HG03135 (cell line): Measurements from ENCODE around the gene ROM1.
"Not testable (repeated sequence)": the region's sequence is repeated elsewhere in the genome, so short reads cannot be mapped to it uniquely, and the experiment has no call there.

Experiments
- ATAC-seq: cut with Tn5 transposase; IDR thresholded peaks from one replicate; pipeline ENCODE4 v1.9.1; 2021; ENCODE audit warnings: mild to moderate bottlenecking, moderate library complexity; ENCODE audit not compliant: unreplicated experiment

The ROM1 gene

DNA sequence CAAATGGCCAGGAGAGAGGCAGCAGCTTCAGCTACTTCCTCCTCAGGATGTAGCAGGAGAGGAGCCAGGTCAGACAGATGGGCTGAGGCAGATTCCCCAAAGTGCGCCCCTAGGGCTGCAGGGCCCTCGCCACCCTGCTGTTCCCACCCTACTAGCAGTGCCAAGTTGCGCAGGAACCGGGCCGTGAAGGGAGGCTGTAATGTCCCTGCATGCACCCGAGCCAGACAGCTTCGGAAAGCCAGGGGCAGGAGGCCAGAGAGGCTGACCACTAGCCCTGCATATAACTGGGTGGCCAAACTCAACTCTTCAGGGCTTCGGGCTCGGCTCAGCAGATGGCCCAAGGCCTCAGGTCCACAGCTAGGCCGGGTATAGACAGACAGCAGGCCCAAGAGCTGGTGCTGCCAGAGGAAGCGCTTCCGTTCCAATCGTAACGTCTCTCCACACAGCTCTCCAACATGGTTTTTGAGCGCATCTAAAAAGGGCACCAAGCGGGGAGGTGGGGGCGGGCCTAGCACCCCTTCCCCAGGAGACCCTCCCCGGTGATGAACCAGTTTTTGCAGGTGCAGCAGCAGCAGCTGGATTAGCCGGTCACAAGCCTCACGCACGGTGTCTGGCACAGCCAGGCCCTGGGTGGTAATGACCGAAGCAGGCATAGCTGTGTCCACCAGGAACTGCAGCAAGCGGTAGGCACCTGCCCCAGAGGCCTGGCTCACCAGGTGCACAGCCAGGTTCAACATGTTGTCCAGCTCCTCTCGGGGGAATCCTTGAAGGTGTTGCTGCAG, 35.3 kb downstream of the ROM1 start:
- no peak for ATAC-seq

- ATAC-seq, result no peak
Observed at GRCh38 chr11:62648967-62649364, 35.9 kb downstream of the ROM1 start.

- no peak for ATAC-seq
Observed at GRCh38 chr11:62649486-62649885, 36.4 kb downstream of the ROM1 start.

- ATAC-seq, result not testable (repeated sequence)
Observed at GRCh38 chr11:62650283-62650682, 37.2 kb downstream of the ROM1 start.

DNA sequence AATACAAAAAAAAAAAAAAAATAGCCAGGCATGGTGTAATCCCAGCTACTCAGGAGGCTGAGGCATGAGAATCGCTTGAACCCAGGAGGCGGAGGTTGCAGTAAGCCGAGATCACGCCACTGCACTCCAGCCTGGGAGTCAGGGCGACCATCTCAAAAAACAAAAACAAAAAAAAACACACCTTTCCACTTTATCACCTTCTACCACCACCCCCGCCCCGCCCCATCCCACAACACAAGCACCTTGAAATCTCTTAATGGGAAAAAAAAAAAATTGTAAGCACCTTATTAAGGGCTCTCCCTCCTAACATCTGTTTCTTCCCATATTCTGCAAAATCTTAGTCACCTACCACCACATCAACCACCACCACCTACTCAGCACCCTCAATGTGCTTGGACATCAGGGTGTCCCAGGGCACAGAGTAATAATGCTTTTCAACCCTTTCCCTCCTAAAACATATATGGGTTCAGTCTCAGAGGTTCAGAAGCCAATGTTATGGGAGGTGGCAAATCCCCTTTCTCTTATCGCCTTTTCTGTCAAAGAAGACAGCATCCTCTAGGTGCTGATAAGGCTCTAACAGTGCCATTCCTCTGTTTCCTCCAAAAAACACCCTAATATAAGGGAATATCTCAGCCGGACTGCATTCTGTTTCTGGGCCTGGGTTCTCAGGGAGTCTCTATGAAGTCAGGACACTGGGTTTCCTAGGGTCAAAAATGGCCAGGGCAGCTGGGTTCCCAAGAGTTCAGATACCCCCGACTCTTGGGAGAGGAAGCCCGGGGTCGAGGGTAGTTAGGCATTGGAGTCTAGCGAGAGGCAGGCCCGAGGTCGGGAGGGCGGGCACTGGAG, 39.3 kb downstream of the ROM1 start:
- peak; percentile 15 for ATAC-seq

DNA sequence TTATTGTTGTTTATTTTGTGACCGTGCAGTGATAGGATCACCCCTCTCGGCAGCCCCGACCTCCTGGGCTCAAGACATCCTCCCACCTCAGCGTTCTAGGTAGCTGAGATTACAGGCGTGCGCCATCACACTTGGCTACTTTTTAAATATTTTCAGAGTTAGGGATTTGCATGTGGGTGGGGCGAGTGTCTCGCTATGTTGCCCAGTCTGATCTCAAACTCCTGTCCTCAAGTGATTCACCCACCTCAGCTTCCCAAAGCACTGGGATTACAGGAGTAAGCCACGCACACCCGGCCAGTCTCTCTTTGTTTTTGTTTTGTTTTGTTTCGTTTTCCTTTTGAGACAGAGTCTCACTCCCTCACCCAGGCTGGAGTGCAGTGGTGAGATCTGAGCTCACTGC, 41.2 kb downstream of the ROM1 start:
- no peak for ATAC-seq

- ATAC-seq, result no peak
Observed at GRCh38 chr11:62656796-62657429, 43.9 kb downstream of the ROM1 start.

DNA sequence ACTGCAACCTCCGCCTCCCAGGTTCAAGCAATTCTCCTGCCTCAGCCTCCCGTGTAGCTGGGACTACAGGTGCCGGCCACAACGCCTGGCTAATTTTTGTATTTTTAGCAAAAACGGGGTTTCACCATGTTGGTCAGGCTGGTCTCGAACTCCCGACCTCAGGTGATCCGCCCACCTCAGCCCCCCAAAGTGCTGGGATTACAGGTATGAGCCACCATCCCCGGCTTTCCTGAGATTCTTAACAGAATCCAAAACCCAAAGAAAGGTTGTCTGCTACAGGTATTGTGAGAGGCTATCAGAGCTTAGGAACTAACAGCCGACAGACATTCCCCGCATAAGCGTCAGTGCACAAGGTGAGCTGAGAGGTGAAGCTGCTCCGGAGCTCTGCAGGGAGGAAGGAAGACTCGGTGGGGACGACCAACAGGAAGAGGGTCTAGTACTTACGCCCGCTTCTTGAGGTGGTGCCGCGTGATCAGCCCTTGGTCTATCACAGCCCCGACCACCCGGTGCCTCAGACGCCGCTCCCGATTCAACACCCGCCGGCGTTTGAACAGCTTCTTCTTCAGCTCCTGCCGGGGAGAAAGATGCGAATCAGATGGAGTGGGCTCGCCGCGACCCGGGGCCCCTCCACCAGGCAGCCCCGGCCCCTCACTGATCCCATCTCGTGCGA, 51.5 kb downstream of the ROM1 start:
- peak; percentile 39 for ATAC-seq
